ENCODE data around the gene HUS1B. TPM values are rescaled to one million over a fixed set of nuclear protein-coding genes. Genes with fewer than 3 reads are reported as not detected.
A peak's percentile ranks its signal among the peaks of the same experiment; 100 is the strongest.
"Not testable (repeated sequence)": the region's sequence is repeated elsewhere in the genome, so short reads cannot be mapped to it uniquely, and the experiment has no call there.

Gene HUS1B
- total RNA-seq (ENCODE audit: insufficient read depth, low replicate concordance): not detected

DNA sequence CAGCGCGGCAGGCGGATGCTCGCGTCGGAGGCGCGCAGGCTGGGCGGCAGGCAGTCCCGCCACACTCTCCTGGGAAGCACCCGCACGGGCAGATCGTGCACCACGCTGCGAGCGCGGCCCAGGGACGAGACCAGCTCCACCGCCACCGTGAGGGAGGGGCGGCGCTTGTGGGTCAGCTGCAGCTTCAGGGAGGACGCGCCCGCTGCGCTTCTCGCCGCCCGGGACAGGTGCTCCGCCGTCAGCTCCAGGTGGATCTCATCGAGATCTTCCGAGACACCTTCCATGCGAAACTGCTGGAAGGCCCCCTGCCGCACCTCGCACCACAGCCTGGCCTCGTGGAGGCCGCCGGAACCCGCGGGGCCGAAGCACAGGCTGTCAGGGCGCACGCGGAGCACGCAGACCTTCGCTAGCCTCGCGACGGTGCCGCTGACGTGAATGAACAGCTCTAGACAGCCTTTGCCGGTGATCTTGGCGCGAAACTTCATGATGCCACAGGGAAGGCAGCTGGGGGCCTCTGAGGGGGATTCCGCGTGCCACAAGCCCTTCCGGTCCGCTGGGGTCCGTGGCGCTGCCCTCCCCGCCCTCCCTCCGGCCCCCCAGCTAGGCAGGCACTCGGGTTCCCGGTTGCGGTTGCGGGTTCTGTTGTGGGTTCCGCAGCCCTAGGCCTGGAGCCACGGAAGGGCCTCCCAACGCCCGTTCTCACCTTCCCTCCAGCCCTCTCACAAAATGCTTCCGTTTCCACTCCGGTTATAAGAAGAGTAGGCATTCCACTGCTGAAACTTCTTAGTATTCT is at the start of gene HUS1B:
TSS of gene HUS1B (minus strand) at position 641 of the 793 bp plus-strand sequence. CDS start at position 485, 156 bp downstream.
- no peak for DNase-seq (ENCODE audit: low spot score)

DNA sequence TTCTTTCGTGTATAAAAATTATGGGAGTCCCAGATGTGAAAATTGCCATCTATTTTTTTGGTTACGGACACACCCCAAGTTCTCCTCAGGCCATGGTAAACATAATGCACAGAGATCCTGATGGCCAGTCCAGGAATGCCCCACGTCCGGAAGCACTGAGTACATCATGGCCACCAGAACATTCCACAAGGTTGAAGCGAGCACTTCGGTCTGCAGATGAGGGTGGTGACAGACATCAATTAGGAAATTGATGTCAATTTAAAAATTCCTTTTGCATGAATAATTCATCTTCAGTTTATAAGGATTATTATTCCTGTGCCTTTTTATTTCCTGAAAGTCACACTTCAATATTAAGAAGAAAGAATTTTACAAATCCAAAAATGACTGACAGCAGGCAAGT is 49.2 kb upstream of the HUS1B start:
- DNase-seq (ENCODE audit: low spot score): no peak

DNA sequence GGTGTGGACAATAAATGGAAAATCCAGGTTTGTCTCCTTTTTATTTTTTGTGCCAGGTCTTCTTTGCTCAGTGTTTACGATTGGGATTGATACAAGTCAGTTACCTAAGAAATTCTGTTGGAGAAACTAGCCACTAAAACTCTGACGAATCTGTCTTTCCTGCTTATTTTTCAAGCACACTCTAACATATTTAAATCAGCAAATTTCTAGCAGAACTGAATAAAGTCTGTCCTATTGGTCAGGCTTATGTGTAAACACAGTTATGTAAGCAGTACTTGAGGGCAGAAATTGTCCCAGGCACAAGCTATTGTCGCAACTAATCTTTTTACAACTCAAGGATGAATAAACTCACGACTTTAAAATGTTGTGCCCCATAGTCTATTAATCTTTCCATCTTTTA is 48.1 kb upstream of the HUS1B start:
- DNase-seq (ENCODE audit: low spot score): no peak

DNA sequence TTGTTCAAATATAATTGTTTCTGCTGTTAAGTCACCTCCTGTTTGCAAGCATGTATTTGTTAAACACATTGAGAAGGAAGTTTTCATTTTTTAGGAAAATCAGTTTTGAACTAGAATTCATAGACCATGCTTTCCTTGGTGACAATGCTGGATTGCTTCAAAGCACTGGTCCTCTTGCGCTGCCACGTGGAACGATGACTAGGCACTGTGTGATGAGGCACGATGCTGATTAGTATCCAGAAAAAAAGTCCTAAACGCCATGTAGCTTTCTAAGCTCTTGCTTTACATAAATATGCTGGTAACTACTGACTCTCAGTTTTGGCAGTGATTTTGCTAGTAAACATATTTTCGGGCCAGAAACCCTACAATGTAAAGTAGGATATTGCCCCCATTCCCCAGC is 47.1 kb upstream of the HUS1B start:
- DNase-seq (ENCODE audit: low spot score): no peak

- no peak for DNase-seq (ENCODE audit: low spot score)
Measured at GRCh38 chr6:703552-703951, 46.7 kb upstream of the HUS1B start.

DNA sequence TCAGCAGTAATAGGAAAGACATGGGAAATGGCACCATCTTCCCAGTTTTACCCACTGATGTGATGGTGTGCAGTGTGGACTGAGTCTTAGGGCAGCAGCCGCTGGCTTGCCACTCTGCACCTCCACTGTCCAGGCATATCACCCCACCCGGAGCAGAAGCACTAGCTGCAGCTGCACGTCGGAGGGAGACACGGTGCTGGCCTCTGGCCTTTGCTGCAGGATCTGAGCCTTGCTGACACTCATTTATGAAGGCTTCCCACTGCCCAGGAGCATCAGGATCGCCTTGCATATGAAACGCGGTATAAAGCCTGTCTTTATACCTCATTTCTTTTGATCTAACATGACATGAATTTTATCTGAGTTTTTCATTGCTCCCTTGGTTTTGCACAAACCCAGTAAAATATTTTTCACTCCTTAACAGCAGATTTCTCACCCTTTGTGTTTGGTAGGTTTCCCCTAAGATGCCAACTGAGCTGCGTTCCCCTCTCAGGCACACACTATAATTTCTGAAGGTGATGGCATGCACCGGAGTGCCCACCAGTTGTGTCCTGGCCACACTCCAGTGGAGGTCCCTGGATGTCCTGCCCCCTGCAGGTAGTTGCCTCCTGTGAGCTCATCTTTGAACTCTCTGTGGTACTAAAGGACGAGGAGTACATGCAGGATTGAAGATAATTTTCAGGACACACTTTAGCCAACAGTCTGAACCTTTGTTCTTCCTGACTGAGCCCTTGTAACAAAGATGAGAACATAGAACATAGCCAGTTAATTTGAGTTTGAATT is 45.0 kb upstream of the HUS1B start:
- no peak for DNase-seq (ENCODE audit: low spot score)

GRCh38 chr6:701215-701614 is 44.3 kb upstream of the HUS1B start:
- no peak for DNase-seq (ENCODE audit: low spot score)

GRCh38 chr6:700490-700889 is 43.6 kb upstream of the HUS1B start:
- DNase-seq (ENCODE audit: low spot score): no peak

GRCh38 chr6:699319-699718 is 42.4 kb upstream of the HUS1B start:
- no peak for DNase-seq (ENCODE audit: low spot score)

DNA sequence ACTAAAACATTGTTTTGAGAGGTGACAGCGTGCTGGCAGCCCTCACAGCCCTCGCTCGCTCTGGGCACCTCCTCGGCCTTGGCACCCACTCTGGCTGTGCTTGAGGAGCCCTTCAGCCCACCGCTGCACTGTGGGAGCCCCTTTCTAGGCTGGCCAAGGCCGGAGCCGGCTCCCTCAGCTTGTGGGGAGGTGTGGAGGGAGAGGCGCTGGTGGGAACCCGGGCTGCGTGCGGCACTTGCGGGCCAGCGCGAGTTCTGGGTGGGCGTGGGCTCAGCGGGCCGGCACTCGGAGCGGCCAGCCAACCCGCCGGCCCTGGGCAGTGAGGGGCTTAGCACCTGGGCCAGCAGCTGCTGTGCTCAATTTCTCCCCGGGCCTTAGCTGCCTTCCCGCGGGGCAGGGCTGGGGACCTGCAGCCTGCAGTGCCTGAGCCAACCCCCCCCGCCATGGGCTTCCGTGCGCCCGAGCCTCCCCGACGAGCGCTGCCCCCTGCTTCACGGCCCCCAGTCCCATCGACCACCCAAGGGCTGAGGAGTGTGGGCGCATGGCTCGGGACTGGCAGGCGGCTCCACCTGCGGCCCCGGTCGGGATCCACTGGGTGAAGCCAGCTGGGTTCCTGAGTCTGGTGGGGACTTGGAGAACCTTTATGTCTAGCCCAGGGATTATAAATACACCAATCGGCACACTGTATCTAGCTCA is 37.7 kb upstream of the HUS1B start:
- not testable (repeated sequence) for DNase-seq (ENCODE audit: low spot score)

- DNase-seq (ENCODE audit: low spot score): no peak
Measured at GRCh38 chr6:693723-694009, 36.8 kb upstream of the HUS1B start.

- peak; percentile 88 for DNase-seq (ENCODE audit: low spot score)
Measured at GRCh38 chr6:692858-693722, 36.2 kb upstream of the HUS1B start, which contains the start of gene EXOC2. Gene EXOC2, minus strand, starts transcription at chr6:693139. Its CDS starts 55,321 bp downstream, at chr6:637818.

GRCh38 chr6:692356-692851 is 35.5 kb upstream of the HUS1B start:
- peak; percentile 42 for DNase-seq (ENCODE audit: low spot score)

GRCh38 chr6:689223-689622 is 32.3 kb upstream of the HUS1B start:
- DNase-seq (ENCODE audit: low spot score): no peak

DNA sequence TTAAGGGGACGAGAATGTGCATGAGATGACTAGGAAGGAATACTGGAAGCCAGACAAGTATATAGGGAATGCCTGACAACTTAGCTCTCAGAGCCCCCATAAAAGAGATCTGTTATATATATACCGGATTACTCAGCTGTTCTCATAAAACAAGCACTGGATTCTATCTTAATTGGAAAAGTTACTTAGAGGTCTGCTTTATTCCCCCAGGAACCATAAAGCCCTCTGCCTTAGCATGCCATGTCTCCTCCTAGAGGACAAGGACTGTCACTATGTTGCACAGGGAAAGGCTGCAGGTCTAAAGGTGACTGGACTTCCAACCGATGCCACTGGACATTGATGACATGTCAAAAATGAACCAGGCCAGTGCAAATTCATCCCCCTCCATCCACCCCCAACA is 29.6 kb upstream of the HUS1B start:
- peak; percentile 42 for DNase-seq (ENCODE audit: low spot score)

- no peak for DNase-seq (ENCODE audit: low spot score)
Measured at GRCh38 chr6:684831-685636, 28.1 kb upstream of the HUS1B start.

DNA sequence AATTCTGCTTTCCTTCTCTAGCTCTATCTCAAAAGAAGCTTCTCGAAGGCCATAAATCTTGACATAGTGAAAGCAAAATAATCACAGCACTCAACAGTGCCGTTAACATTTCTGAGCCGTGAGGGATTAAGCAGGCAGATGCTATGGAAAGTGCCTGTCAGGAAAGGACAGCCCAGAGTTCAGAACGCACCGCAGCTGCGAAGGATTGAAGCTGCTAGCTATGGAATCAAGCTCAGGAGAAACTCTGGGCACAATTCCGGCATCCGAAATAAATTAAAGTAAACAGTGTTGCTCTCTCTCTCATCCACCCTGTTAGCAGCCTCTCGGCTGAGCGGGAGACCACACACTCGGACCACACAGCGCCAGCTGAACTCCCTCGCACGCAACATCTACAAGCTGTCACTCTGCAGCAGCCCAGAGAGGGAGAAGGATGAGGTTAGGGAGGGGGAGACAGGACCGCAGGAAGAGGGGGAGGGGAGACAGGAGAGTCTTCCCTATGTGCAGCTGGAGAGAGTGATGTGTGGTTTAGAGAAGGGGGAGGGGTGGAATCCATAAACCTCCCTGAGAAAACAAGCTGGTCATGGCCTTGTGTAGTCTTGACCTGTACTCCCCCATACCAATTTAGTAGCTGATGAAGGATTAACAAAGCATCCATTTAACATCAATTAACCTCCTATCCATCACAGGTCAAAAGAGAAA is 27.0 kb upstream of the HUS1B start:
- peak; percentile 81 for DNase-seq (ENCODE audit: low spot score)

DNA sequence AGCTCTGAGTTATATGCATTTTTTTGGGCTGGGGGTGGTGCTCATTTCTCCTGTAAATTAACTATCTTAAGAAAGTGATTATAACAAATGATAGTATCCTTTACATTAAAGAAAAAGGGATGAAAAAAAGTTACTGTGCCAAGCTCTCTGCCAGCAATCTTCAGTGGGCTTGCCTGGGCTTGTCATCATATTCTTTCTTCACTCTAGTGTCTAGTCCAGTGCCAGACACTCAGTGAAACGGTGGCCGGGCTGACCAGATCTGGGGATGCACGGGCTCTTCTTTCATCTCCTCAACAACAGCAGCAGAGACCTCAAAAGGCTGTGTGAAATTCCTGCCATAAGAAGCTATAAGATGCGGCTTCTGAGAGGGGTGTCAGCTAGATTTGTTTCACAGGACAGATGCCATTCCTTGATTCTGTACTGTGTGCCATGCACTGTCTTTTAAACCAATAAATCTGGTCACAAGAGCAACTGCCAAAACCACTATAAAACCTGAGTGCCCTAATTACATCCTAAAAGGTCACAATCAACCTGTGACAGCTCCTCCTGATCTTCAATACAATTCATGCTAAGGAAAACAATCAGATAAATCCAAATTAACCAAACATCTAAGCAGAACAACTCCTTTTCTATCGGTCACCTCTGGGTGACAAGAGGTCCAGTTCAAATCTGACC is 23.9 kb upstream of the HUS1B start:
- DNase-seq (ENCODE audit: low spot score): no peak

GRCh38 chr6:680251-680650 is 23.4 kb upstream of the HUS1B start:
- DNase-seq (ENCODE audit: low spot score): no peak

Measured in umbilical cord (tissue), 2 donors.